PFSK-1 (cell line): ENCODE data around the gene STAG1.

ENCODE experiments used
- FOXP2 ChIP-seq: optimal IDR thresholded peaks from 2 replicates; pipeline ENCODE3; 2011; ENCODE audit warnings: borderline replicate concordance, control low read depth, inconsistent platforms; ENCODE audit not compliant: insufficient read depth; ENCODE audit errors: extremely low read length, extremely low read depth
- POLR2AphosphoS5 ChIP-seq: IDR thresholded peaks from 2 replicates; pipeline ENCODE4 v1.6.1; 2012; ENCODE audit warnings: low read depth, mild to moderate bottlenecking, control low read depth, low read length, moderate library complexity
- SIN3A ChIP-seq: IDR thresholded peaks from 2 replicates; pipeline ENCODE4 v1.6.1; 2012; ENCODE audit warnings: mild to moderate bottlenecking, low read length, moderate library complexity, borderline replicate concordance; ENCODE audit not compliant: insufficient read depth
- TAF1 ChIP-seq: IDR thresholded peaks from 2 replicates; pipeline ENCODE4 v1.6.1; 2012; ENCODE audit warnings: low read length, control low read depth, borderline replicate concordance; ENCODE audit not compliant: insufficient read depth
- TF ChIP-seq, protein P1 (sequence below), 2 experiments: IDR thresholded peaks; 2 replicates each; pipeline versions ENCODE4 v1.6.1 to v1.8.0; 2011 to 2012; ENCODE audit warnings: low read depth in 2 of 2, low read length in 2 of 2, control low read depth in 1 of 2, inconsistent platforms in 1 of 2, mild to moderate bottlenecking in 1 of 2, moderate library complexity in 1 of 2; ENCODE audit not compliant: insufficient read depth in 1 of 2

Gene STAG1

DNA sequence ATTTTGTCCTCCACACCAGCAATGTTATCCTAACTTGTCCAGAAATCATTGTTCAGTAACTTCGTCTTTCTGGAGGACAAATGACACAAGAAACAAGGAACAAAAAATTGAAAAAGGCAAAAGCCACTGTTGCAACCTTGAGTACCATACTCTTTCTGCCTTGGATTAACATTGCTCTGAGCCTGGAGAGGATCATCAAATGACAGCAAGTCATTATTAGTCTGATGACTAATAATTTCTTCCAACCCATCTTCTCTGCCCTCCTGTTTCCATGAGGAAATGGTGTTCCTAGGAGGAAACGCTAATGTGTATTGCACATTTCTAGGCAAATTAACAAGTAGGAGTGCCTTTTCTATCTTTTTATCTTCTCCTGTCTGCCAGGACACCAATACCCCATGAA, 348.1 kb downstream of the STAG1 start:
- TF ChIP-seq POLR2AphosphoS5 (no peak), SIN3A (no peak), FOXP2 (no peak), TAF1 (no peak)
- TF ChIP-seq, protein P1, sequence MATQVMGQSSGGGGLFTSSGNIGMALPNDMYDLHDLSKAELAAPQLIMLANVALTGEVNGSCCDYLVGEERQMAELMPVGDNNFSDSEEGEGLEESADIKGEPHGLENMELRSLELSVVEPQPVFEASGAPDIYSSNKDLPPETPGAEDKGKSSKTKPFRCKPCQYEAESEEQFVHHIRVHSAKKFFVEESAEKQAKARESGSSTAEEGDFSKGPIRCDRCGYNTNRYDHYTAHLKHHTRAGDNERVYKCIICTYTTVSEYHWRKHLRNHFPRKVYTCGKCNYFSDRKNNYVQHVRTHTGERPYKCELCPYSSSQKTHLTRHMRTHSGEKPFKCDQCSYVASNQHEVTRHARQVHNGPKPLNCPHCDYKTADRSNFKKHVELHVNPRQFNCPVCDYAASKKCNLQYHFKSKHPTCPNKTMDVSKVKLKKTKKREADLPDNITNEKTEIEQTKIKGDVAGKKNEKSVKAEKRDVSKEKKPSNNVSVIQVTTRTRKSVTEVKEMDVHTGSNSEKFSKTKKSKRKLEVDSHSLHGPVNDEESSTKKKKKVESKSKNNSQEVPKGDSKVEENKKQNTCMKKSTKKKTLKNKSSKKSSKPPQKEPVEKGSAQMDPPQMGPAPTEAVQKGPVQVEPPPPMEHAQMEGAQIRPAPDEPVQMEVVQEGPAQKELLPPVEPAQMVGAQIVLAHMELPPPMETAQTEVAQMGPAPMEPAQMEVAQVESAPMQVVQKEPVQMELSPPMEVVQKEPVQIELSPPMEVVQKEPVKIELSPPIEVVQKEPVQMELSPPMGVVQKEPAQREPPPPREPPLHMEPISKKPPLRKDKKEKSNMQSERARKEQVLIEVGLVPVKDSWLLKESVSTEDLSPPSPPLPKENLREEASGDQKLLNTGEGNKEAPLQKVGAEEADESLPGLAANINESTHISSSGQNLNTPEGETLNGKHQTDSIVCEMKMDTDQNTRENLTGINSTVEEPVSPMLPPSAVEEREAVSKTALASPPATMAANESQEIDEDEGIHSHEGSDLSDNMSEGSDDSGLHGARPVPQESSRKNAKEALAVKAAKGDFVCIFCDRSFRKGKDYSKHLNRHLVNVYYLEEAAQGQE (IDR thresholded peaks at IDR 0.05; ENCODE audit: insufficient read depth in 1 of 2, low read depth in 2 of 2, low read length in 2 of 2): no peak

DNA sequence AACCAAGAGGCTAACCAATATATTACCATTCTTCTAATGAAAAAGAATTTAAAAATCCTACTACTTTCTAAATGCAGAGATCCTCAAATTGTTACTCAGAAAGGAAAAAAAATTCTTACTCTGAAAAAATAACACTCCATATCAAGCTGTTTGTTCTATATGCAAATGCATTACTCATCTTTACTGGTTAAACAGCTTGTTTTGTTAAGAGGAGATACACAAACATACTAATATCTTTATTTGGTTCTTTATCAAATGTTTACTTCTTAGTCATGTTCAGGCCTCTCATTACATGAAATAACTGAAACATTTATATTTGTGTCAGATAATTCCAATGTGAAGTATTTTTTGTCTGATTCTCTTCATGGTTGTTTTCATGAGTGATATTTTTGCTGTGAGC, 355.3 kb downstream of the STAG1 start:
- no peak for TF ChIP-seq TAF1
- TF ChIP-seq, protein P1 (IDR thresholded peaks at IDR 0.05; ENCODE audit: insufficient read depth in 1 of 2, low read depth in 2 of 2, low read length in 2 of 2): no peak
- TF ChIP-seq FOXP2: no peak
- no peak for TF ChIP-seq POLR2AphosphoS5
- no peak for TF ChIP-seq SIN3A

DNA sequence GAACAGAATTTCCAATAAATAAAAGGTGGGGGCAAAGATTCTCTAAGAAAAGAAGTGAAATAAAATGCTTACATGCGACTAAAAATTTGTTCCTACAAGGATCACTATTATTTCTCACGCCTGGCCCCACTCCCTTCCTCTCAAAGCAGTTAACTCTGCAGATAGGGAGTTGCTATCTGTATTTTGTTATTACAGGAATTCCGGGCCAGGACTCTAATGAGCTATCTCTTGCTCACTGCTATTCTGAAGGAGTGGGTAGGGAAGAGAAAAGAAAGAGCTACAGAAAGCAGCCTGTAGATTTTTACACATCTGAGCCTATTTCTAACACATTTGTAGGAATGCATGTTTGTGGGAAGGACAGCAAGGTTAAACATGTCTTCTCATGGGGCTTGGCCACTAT, 361.6 kb downstream of the STAG1 start:
- TF ChIP-seq POLR2AphosphoS5: no peak
- TF ChIP-seq SIN3A: no peak
- no peak for TF ChIP-seq TAF1
- TF ChIP-seq FOXP2: no peak
- TF ChIP-seq, protein P1 (IDR thresholded peaks at IDR 0.05; ENCODE audit: insufficient read depth in 1 of 2, low read depth in 2 of 2, low read length in 2 of 2): no peak

DNA sequence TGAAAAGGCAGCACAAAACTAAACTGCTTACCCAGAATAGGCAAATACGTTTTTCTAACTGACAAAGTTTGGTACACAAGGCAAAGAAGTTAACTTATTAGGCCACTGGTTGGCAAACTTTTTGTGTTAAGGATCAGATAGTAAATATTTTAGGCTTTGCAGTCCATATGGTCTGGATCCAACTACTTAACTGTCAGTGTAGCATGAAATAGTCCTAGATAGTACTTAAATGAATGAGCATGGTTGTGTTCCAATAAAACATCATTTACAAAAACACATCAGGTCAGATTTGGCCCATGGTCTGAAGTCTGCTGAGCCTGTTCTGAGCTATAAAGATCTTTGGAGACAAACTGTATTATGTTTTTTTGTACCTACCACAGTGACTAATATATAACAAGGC, 365.1 kb downstream of the STAG1 start:
- no peak for TF ChIP-seq TAF1

DNA sequence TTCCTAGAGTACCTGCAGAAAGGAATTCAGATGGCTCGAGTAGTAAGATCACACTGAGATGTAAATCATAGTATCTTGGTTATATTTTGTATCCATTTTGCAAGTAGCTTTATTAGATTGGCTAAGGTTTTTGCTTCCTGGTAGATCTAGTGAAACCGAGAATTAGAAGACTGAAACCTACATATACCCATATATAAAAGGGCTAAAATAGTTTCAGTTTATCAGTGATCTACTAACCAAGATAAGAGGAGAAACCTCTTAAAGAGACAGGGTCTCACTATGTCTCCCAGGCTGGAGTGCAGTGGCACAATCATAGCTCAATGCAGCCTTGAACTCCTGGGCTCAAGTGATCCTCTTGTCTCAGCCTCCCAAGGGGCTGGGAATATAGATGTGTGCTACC, 366.7 kb downstream of the STAG1 start:
- TF ChIP-seq SIN3A: no peak
- TF ChIP-seq, protein P1 (IDR thresholded peaks at IDR 0.05; ENCODE audit: insufficient read depth in 1 of 2, low read depth in 2 of 2, low read length in 2 of 2): no peak
- no peak for TF ChIP-seq POLR2AphosphoS5
- TF ChIP-seq FOXP2: no peak
- no peak for TF ChIP-seq TAF1

DNA sequence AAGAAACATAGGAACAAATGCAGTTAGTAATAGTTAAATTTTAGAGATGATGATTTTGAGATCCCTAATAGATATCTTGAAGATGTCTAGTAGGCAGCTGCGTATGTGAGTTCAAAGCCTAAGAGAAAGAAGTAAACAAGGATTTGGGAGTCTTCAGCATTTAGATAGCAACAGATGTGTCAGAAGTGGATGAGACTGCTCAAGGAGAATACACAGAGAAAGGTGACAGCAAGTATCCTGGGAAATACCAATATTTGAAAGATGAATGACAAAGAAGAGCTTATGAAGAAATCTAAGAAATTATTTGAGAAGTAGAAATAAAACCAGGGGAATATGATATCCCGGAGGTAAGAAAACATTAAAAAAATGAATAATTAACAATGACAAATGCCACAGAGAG, 371.1 kb downstream of the STAG1 start:
- no peak for TF ChIP-seq FOXP2
